ENCODE data around the gene GSTT4. TPM values are rescaled to one million over a fixed set of nuclear protein-coding genes. Genes with fewer than 3 reads are reported as not detected.
"Not testable (repeated sequence)": the region's sequence is repeated elsewhere in the genome, so short reads cannot be mapped to it uniquely, and the experiment has no call there.

The GSTT4 gene
- total RNA-seq, 1 donor from 2014 or later = not detected

DNA sequence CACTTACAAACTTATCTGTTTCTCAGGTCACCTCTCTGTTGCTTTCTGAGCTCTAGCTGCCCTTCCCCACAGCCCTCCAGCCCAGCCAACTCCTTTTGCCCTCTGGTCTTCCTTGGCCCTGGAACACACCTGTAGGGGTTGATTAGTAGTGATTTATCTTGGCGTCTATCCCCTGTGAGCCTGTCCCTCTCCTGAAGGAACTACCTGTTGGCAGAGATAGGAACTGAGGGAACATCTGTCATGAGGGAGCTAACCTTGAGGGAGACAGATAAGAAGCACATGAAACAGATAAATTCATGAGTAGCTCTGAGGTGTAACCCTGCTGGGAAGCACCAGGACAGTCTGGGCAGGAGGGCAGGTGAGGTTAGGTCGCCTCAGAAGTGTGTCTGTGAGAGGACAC lies 44.7 kb upstream of the GSTT4 start:
- TF ChIP-seq, protein P1, sequence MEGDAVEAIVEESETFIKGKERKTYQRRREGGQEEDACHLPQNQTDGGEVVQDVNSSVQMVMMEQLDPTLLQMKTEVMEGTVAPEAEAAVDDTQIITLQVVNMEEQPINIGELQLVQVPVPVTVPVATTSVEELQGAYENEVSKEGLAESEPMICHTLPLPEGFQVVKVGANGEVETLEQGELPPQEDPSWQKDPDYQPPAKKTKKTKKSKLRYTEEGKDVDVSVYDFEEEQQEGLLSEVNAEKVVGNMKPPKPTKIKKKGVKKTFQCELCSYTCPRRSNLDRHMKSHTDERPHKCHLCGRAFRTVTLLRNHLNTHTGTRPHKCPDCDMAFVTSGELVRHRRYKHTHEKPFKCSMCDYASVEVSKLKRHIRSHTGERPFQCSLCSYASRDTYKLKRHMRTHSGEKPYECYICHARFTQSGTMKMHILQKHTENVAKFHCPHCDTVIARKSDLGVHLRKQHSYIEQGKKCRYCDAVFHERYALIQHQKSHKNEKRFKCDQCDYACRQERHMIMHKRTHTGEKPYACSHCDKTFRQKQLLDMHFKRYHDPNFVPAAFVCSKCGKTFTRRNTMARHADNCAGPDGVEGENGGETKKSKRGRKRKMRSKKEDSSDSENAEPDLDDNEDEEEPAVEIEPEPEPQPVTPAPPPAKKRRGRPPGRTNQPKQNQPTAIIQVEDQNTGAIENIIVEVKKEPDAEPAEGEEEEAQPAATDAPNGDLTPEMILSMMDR (IDR thresholded peaks at IDR 0.05) = no peak
- Mint-ChIP-seq H3K27ac (ENCODE audit: unreplicated experiment) (no peak overlapping the region), H3K9me3 (ENCODE audit: unreplicated experiment) (no peaks in the 10 kb centered on the region), H3K4me3 (ENCODE audit: unreplicated experiment) (no peak overlapping the region), H3K4me1 (ENCODE audit: unreplicated experiment) (peaks cover 12% of the 10 kb centered on the region), H3K36me3 (ENCODE audit: unreplicated experiment) (peaks cover 34% of the 10 kb centered on the region), H3K27me3 (ENCODE audit: unreplicated experiment) (no peaks in the 10 kb centered on the region)
- no peak for DNase-seq (ENCODE audit: extremely low spot score, unreplicated experiment)

DNA sequence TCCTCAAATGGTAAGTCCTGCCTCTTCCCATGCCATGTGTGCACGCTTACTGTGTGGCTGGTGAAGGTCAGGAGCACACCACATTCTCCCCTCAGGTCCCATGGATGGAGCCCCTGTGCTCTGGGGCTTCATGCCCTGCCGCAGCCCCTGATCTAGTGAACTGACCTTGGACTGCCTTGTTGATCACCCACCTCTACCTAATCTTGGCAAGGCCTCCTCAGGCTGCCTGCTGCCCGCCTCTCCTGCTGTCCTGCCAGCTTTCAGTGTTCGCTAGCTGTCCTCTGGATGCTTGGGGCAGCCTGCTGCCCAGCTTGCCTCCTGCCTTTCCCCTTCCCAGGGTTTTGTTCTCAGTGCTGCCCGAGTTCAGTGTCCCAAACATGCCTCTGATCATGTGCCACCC lies 44.0 kb upstream of the GSTT4 start:
- H3K27me3 Mint-ChIP-seq (ENCODE audit: unreplicated experiment) = no peaks in the 10 kb centered on the region
- TF ChIP-seq, protein P1 (IDR thresholded peaks at IDR 0.05) = no peak
- H3K36me3 Mint-ChIP-seq (ENCODE audit: unreplicated experiment) = peaks cover 38% of the 10 kb centered on the region
- no peak for DNase-seq (ENCODE audit: extremely low spot score, unreplicated experiment)
- H3K4me1 Mint-ChIP-seq (ENCODE audit: unreplicated experiment) = peaks cover 12% of the 10 kb centered on the region
- H3K9me3 Mint-ChIP-seq (ENCODE audit: unreplicated experiment) = no peaks in the 10 kb centered on the region
- H3K4me3 Mint-ChIP-seq (ENCODE audit: unreplicated experiment) = no peak overlapping the region
- H3K27ac Mint-ChIP-seq (ENCODE audit: unreplicated experiment) = no peak overlapping the region

DNA sequence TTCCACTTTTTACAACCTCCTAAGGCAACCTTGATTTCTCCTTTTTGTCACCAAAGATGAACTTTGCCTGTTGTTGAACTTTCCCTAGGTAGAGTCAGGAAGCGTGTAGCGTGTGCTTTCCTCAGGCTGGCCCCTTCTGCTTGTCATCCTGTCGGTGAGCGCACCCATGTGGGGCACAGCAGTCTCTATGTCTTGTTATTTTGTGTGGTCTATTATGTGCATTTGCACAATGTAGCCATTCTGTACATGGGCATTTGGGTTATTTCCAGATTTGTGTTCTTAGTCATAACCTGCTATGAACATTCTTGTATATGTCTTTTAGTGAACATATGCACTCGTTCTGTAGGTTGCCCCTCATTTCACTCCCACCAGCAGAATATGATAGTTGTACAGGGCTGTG lies 40.8 kb upstream of the GSTT4 start:
- Mint-ChIP-seq H3K4me1 (ENCODE audit: unreplicated experiment) (peaks cover 19% of the 10 kb centered on the region), H3K4me3 (ENCODE audit: unreplicated experiment) (no peak overlapping the region), H3K27ac (ENCODE audit: unreplicated experiment) (no peak overlapping the region), H3K27me3 (ENCODE audit: unreplicated experiment) (no peaks in the 10 kb centered on the region), H3K36me3 (ENCODE audit: unreplicated experiment) (peaks cover 39% of the 10 kb centered on the region), H3K9me3 (ENCODE audit: unreplicated experiment) (no peaks in the 10 kb centered on the region)
- TF ChIP-seq, protein P1 (IDR thresholded peaks at IDR 0.05) = no peak
- DNase-seq (ENCODE audit: extremely low spot score, unreplicated experiment) = no peak

DNA sequence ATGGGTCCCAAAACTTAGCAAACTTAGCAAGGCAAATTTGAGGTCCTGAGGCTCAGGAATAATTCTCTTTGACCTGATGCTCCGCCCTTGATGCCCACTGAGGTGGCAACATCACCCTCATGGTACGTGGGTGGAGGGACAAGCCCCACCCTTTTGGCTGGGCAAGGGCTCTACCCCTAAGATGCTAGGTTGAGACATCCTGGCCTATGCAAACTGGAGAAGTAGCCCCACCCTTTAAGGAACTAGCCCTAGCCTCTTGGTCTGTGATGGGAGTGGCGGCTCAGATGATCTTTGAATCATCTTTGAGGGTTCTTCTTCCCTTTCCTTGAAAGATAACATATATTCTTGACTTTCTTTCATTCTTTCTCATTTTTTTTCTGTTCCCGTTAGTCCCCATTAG lies 38.7 kb upstream of the GSTT4 start:
- peaks cover 40% of the 10 kb centered on the region for H3K36me3 Mint-ChIP-seq (ENCODE audit: unreplicated experiment)
- H3K27ac Mint-ChIP-seq (ENCODE audit: unreplicated experiment) = no peak overlapping the region
- DNase-seq (ENCODE audit: extremely low spot score, unreplicated experiment) = no peak
- no peaks in the 10 kb centered on the region for H3K27me3 Mint-ChIP-seq (ENCODE audit: unreplicated experiment)
- no peak overlapping the region for H3K4me3 Mint-ChIP-seq (ENCODE audit: unreplicated experiment)
- H3K4me1 Mint-ChIP-seq (ENCODE audit: unreplicated experiment) = peaks cover 19% of the 10 kb centered on the region
- no peaks in the 10 kb centered on the region for H3K9me3 Mint-ChIP-seq (ENCODE audit: unreplicated experiment)
- TF ChIP-seq, protein P1 (IDR thresholded peaks at IDR 0.05) = no peak

DNA sequence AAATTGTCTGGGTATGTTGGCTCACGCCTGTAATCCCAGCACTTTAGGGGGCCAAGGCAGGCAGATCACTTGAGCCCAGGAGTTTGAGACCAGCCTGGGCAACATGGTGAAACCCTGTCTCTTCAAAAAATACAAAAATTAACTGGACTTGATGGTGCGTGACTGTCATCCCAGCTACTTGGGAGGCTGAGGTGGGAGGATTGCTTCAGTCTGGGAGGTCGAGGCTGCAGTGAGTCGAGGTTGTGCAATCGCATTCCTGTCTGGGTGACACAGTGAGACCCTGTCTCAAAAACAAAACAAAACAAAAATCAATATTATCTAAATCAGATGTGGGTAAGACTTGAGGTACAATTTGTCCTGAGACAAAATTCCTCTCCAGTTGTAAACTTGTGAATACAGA lies 38.2 kb upstream of the GSTT4 start:
- peaks cover 19% of the 10 kb centered on the region for H3K4me1 Mint-ChIP-seq (ENCODE audit: unreplicated experiment)
- H3K27me3 Mint-ChIP-seq (ENCODE audit: unreplicated experiment); H3K9me3 Mint-ChIP-seq (ENCODE audit: unreplicated experiment); DNase-seq (ENCODE audit: extremely low spot score, unreplicated experiment); H3K4me3 Mint-ChIP-seq (ENCODE audit: unreplicated experiment); H3K27ac Mint-ChIP-seq (ENCODE audit: unreplicated experiment): not testable (repeated sequence)
- H3K36me3 Mint-ChIP-seq (ENCODE audit: unreplicated experiment) = peaks cover 44% of the 10 kb centered on the region

DNA sequence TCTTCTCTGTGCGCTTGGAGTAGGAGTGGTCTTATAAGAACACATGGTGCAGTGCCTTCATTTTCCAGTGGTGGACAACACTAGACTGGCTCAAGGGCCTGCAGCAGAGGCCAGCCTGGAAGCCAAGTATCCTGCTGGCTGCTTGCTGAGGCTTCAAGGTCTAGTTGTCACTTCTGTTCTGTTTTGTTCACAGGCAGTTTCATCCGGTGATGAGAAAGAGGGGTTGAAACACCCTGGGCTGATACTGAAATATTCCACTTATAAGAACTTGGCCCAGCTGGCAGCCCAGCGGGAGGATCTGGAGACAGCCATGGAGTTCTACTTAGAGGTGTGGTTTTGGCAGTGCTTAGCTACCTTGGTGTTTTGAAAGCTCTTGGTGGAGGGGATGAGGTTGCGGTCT lies 35.7 kb upstream of the GSTT4 start:
- DNase-seq (ENCODE audit: extremely low spot score, unreplicated experiment) = peak; percentile 36
- Mint-ChIP-seq H3K27me3 (ENCODE audit: unreplicated experiment) (no peaks in the 10 kb centered on the region), H3K9me3 (ENCODE audit: unreplicated experiment) (no peaks in the 10 kb centered on the region), H3K4me3 (ENCODE audit: unreplicated experiment) (no peak overlapping the region), H3K27ac (ENCODE audit: unreplicated experiment) (no peak overlapping the region), H3K36me3 (ENCODE audit: unreplicated experiment) (peaks cover 52% of the 10 kb centered on the region), H3K4me1 (ENCODE audit: unreplicated experiment) (peaks cover 19% of the 10 kb centered on the region)
- TF ChIP-seq, protein P1 (IDR thresholded peaks at IDR 0.05) = no peak

All from osteocyte (in vitro differentiated cells).